Activated CD8-positive, alpha-beta memory T cell treated with anti-CD3 and anti-CD28 coated beads for 1 hour (primary cell): ENCODE results near the gene CORO1C.
A peak's percentile ranks its signal among the peaks of the same experiment; 100 is the strongest.

ENCODE experiments used
- DNase-seq, 2 donors: peaks; one replicate each; pipeline ENCODE4 v3.0.0-alpha.2; 2020; ENCODE audit warnings: low read depth in 1 of 2; ENCODE audit errors: extremely low read depth in 1 of 2

CORO1C gene

GRCh38 chr12:108700833-108701541 is 30.3 kb downstream of the CORO1C start:
- DNase-seq = no peak

GRCh38 chr12:108699955-108700563 is 31.3 kb downstream of the CORO1C start:
- DNase-seq = no peak

GRCh38 chr12:108697905-108698304 is 33.4 kb downstream of the CORO1C start:
- no peak for DNase-seq

DNA sequence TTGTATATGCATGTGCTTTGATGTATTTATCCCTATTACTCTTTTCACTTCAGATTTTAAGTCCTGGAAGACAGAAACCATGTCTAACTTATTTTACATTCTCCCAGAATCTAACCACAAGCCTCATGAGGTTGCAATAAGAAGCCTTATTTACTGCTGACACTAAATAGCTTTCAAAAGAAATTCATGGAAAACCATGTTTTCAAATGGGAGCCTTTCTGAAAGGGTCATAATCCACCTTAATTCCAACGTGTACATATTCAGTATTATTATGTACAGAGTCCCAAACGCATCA is 34.4 kb downstream of the CORO1C start:
- no peak for DNase-seq

- DNase-seq = no peak
These were observed 35.0 kb downstream of the CORO1C start for GRCh38 chr12:108696111-108696995.

- no peak for DNase-seq
These were observed 36.5 kb downstream of the CORO1C start for GRCh38 chr12:108694812-108695278.

DNA sequence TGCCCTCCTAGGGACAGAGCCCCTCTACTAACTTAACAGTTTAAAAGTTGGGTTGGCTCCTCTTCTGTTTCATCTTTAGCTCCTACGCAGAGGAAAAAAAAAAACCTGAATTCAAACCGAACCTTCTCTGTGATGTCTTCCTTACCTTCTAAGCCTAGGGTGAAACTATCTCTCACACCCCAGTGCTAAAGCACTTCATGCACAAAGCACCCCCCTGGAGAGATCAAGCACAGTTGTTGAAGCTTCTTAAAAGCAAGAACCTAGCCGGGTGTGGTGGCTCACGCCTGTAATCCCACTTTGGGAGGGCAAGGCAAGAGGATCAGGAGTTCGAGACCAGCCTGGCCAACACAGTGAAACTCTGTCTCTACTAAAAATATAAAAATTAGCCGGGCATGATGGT is 37.6 kb downstream of the CORO1C start:
- DNase-seq = no peak

DNA sequence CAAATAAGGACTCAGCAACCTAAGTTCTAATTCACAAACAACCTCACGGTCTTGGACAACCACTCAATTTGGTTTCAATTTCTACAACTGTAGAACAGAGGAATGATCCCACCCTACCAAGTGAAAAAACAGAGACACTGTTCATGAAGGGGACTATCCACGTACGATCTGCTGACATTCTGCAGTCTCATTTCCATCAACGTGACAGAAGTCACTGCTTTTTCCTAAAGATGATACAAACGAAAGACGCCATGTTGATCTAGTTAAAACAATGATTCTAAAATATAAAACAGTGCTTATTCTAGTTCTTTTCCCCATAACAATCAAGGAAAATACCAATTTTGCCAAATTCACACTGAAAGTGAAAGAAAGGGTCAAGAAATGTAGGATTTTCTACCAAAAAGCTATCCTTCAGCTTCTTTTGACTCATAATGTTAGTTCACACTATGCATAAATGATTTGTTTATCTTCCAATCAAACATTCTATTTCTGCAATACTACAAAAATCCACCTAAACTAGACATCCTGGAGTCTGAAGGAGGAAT is 38.1 kb downstream of the CORO1C start:
- DNase-seq = no peak

- no peak for DNase-seq
These were observed 39.1 kb downstream of the CORO1C start for GRCh38 chr12:108691998-108692808.

DNA sequence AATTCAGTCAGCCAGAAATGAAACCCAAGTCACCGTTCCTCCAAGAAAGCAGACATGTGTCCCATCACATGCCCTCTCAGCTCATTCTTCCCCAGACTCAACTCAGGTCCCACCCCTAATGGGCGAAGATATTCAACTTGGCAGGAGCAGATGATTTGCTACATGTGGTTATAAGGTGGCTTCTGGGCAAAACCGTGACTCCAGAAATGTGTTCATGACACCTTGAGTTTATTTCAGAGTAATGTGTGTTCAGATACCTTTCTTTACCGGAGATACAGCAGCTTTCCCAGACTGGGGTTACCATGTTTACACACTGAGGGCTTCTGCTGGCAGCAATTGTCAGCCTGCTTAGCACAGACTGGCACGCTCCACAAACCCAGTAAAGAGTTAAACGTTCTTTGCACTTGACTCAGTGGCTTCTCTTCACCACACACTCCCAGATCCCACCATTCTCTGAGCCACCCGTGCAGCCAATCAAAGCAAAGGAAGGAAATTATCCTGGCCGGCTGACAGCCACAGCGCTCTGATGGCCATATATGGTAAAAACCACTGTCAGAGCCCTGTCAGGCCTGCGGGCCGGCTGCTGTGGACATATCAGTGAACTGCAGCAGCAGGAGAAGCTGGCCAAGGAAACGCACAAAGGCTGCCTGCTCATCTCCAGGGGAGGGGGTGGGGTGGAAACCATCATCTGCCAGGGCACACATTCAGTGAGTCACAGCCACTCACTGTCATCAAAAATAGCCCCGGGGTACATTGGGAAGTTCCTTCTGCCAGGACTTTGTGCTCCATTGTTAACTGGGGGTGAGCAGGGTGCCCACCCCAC is 39.9 kb downstream of the CORO1C start:
- DNase-seq = peak; percentile 22 to 49

- DNase-seq = no peak
These were observed 40.7 kb downstream of the CORO1C start for GRCh38 chr12:108690542-108691174.

DNA sequence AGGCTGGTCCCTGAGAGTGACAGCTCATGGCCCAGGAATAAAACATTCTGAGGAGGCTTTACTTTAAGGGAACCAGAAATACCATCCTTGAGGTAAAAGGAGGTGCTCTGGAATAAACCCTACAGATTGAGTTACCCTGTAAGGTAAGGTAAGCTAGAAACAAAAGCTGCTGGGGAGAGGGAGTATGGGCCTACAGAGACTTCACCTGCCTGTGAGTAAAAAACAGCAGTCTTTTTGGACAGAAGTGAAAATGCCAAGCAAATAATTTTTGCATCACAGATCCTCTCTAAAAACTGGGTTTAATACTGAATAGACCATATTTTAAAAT is 41.2 kb downstream of the CORO1C start:
- DNase-seq = no peak

GRCh38 chr12:108689314-108690190 is 41.8 kb downstream of the CORO1C start:
- no peak for DNase-seq

- no peak for DNase-seq
These were observed 44.5 kb downstream of the CORO1C start for GRCh38 chr12:108686780-108687179.

DNA sequence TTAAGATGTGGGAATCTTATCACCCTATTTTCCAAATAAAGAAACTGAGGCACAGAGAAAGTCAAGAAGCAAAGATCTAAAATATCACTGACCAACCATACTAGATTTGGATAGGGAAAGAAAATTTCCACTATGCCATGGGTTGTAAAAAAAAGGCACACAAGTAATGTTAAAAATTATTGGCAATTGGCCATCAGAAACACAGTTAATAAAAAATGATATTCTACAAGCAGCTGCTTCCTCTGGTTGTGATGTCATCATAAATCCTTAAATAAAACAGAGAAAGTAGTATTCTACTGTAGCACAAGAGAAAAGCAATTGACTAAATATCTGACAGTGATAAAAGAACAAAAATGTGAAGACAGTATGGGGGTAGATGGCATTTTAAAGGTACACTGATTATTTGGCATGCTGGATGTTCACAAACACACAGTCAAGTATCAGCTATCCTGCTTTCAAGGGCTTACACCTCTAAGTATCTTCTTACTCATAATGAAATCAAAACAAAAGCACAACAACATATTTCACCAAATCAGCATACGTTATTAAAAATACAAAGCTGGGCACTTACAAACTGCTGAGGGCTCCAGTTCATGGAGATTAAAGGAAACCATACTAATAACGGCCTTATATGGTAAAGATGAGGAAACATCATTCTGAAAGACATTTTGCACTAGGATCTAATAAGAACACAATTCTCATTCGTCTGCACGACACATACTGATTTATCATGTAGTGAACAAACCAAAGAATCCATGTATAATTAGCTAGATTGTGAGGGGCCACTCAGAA is 45.7 kb downstream of the CORO1C start:
- DNase-seq = no peak

DNA sequence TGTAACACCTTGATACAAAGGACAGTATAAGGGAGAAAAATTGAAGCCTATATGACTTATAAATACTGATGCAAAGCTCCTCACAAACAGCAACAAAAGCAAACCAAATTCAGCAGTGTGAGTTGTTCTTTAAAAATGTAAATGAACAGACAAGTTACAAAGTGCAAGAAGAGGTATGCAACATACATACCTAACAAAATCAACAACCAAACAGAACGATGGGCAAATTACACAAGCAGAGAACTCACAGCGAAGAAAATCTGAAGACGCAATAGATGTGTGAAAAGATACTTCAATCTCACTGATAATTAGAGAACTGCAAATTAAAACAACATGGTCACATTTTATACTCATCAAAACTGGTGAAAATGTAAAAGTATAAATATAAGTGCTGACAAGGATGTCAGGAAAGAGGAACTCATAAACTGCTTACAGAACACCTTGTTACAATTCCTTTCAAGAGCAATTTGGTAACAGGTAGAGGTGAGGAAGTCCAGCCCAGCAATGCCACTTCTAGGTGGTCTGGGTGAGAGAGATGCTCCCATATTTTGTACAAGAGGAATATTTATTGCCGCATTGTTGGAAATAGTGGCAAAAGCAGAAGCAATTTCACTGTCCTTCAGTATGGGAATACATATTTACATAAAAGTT is 47.3 kb downstream of the CORO1C start:
- DNase-seq = no peak

DNA sequence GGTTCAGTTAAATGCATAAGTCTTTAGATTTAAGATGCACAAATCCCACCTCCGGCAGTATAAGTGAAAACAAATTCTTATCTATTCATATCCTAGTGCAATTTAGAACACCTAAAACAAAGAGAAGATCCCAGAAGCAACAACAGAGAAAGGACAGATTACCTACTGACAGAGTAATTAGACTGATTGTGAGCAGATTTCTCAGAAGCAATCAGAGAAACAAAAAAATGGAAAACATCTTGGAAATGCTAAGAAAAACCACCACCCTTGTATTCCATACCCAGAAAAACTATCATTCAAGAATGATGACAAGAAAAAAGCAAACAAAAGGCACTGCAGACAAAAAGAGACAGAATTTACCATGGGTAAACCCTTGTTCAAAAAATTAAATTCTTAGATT is 50.0 kb downstream of the CORO1C start:
- no peak for DNase-seq
